ENCODE results near the gene PTGES.

GRCh38 chr9:129748249-129748648 is 4.6 kb downstream of the PTGES start:
- no peak for TF ChIP-seq CTCF (conservative IDR thresholded peaks at IDR 0.05 in 1 of 2, IDR thresholded peaks at IDR 0.05 in 1 of 2; ENCODE audit: low read depth in 1 of 2, low read length in 2 of 2)
- TF ChIP-seq EZH2 (IDR thresholded peaks at IDR 0.05; ENCODE audit: low read length, missing control alignments): no peak

Data from fibroblast of lung (primary cell).